Forelimb muscle (tissue), 1 donor: ENCODE measurements around the gene PDZD7. TPM values are rescaled to one million over a fixed set of nuclear protein-coding genes. Genes with fewer than 3 reads are reported as not detected.

Experiments
- DNase-seq: peaks from one replicate; pipeline ENCODE4 v3.0.0-alpha.2; 2013; ENCODE audit warnings: low read depth
- polyA plus RNA-seq: library from polyadenylated mRNA; unstranded; fragments of 120-200 nt; gene quantifications from one replicate; pipeline ENCODE4 v1.2.1, GENCODE V29; 2013; ENCODE audit not compliant: insufficient read length

PDZD7 gene
- polyA plus RNA-seq, 1 donor: 1.6 TPM

GRCh38 chr10:101061624-101062231, 30.8 kb upstream of the PDZD7 start, which contains the start of gene KAZALD1:
TSS of gene KAZALD1 (plus strand) at chr10:101061989. CDS start at chr10:101062593, 604 bp downstream.
- peak; percentile 93 for DNase-seq

- DNase-seq: peak; percentile 82
These were observed 30.2 kb upstream of the PDZD7 start for GRCh38 chr10:101060951-101061623.

DNA sequence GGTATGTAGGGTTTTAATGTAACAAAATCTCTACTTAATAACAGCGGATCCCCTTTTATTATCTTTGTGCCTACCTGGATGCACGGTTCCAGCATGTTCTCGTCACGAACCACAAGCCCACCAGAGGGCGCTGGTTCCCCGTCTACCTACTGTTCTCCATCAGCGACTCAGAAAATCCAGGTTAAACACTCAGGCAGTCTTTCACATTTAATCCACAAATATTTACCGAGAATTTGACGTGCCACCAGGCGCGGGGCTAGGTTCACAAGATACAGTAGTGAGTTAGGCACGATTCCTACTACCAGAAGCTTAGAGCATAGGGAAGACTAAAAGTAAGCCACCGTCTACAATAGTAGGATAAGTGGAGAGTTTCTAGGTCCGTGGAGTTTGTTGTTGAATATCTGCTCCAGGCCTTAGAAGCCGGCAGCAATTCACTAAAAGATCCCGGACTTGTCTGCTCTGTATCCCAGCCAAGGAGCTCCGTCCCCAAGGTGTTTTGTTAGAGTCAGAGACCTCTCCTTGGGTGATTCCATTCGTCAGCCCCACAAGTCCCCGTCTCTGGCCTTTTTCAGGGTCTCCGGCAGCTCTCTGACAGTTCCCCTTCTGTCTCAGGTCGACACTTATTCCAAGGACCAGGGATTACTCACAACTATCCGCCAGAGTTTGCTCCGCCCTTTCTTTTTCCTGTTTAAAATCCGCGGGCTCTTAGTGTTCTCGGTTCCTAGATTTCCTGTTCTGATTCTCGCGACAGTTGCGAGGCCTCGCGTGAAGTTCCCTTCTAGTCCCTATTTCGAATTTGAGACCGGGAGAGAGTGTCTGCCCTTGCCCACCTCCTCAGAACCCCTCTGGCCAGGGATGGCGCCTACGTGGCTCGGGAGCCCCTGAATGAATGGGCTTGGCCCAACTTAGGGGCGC, 29.4 kb upstream of the PDZD7 start:
- peak; percentile 93 for DNase-seq

GRCh38 chr10:101056365-101057151, 25.6 kb upstream of the PDZD7 start:
- no peak for DNase-seq

DNA sequence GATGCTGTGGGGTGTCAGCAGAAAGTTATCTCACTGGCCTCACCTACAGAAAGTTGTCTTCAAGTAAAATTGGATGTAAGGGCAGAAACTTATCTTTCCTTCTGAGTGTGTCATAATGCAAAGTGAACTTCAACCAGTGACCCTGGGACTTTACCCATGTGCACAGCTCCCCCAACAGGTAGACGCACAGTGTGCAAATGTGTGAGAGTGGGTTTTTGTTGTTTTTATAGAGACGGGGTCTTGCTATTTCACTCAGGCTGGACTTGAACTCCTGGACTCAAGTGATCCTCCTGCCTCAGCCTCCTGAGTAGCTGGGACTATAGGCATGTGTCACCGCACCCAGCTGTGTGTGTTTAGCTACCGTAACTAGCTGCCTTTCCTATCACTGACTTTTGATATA, 24.5 kb upstream of the PDZD7 start:
- DNase-seq: no peak

DNA sequence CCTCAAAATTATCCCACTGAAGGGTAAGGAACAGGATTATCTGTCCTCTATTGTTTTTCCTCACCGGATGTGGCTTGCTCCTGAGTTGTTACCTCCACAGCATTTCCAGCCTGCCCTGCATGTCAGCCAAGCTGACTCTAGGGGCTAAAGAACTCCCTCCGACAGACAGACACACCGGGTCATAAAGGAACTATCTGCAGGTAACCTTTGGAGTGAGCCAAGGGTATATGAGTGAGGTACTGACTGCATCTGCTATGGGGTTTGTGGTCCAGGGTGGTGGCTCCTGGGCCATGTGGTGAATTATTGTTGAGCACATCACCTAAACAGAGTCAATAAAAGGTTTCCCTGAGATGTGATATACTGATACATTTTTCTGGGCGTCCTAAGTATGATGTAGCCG, 23.9 kb upstream of the PDZD7 start:
- no peak for DNase-seq

DNA sequence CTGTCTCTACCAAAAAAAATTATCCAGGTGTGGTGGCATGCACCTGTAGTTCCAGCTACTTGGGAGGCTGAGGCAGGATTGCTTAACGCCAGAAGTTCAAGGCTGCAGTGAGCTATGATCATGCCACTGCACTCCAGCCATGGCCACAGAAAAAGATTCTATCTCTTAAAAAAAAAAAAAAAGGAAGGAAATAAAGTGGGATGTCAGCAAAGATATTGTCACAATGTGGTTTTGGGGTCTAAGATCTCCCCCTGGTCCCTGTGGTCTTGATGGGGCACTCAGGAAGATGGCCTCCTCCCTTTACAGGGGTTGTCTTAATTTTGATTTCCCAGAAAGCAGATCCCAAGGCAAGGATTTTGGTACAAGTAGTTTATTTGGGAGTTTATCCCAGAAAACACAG, 23.4 kb upstream of the PDZD7 start:
- DNase-seq: no peak

GRCh38 chr10:101053516-101053915, 22.6 kb upstream of the PDZD7 start:
- DNase-seq: no peak

DNA sequence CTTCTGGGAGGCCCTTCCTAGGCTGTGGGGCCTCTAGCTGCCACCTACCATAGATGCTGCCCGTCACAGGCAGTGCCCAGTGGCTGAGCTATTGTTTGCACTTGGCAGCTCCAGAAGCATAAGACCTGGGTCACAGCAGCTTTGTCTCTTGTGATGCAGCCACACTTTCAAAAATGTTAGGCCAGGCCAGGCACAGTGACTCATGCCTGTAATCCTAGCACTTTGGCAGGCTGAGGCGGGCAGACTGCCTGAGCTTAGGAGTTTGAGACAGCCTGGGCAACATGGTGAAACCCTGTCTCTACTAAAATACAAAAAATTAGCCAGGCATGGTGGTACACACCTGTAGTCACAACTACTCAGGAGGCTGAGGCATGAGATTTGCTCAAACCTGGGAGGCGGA, 21.4 kb upstream of the PDZD7 start:
- DNase-seq: no peak

DNA sequence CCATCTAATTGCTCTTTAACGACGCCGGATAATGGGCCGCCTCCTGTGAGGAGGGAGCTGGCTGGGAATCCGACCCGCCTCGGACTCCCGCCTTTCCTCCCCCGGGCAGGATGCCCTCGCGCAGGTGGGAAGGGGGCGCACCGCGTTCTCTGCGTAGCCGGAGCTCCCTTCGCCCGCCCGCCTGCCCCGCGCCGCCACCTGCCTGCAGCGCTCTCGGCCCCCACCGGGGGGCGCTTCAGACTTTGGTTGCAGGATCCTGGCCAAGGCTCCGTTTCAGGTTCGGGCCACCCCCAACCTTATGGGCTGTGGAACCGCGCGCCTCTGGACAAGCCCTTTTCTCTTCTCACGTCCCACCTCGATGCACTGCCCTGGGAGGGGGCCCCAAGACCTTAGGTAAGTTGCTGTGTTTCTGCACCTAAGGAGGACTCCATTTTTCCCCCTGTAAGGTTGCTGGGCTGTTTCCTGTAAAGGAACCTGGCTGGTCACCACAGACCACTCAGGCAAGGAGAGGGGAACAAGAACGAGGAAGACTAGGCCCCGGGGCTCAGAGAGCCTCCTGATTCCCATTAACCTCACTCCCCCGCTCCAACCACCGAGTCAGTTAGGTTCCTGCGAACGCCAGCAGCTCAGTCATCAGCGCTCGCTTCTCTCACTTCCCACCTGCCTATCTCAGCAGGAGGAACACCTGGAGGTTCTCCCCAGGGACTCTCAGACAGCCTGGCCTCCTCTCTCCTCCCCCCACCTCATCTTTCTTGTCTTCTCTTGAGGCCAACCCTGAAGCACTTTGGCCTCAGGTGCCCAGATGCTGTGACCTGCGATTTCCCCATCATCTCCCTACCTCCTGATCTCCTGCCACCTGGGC, 19.5 kb upstream of the PDZD7 start:
- DNase-seq: no peak

- no peak for DNase-seq
These were observed 17.3 kb upstream of the PDZD7 start for GRCh38 chr10:101047961-101048892.

DNA sequence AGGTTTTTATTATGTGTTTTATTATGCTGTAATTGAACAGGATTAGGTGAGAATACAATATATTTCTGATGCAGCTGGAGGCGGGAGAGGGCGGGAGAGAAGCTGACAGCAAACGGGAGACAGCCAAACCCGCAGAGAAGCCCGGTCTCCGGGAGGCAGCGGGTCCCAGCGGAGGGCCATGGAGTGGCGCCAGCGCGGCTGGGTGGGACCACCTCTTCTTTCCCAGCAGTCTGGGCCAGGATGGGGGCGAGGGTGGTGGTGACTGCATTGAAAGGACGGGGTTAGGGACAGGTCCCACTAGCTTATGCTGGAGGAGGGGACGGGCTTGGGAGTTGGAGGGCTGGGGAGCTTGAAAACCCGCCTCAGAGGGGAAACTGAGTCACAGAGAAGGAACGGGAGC, 16.3 kb upstream of the PDZD7 start:
- no peak for DNase-seq

GRCh38 chr10:101046332-101047238, 15.7 kb upstream of the PDZD7 start:
- DNase-seq: no peak

DNA sequence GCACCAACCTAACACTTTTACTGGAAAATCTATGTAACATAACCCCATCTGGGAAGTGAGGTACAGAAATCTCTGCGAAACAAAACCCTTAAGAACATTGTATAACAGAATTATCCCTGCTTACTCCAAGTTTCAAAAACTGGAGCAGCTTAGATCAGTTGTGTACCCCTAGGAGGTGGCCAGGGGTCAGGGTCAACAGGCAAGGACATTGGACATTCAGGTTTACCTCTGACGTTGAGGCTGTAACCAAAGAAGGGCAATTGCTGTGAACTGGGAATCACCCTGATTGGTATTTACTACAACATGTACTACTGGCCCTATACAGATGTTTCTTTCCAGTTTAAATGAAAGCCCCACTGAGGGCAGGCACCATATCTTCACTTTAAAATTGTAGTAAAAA, 13.2 kb upstream of the PDZD7 start:
- DNase-seq: no peak

GRCh38 chr10:101043363-101043707, 12.4 kb upstream of the PDZD7 start:
- DNase-seq: no peak

GRCh38 chr10:101042667-101043362, 11.9 kb upstream of the PDZD7 start:
- DNase-seq: peak; percentile 90

GRCh38 chr10:101042118-101042517, 11.2 kb upstream of the PDZD7 start:
- no peak for DNase-seq

GRCh38 chr10:101041252-101041761, 10.4 kb upstream of the PDZD7 start:
- DNase-seq: peak; percentile 67
